K562 (cell line): ENCODE data around the gene APC2.

Experiments
- ATF2 ChIP-seq: sonication (generic); formaldehyde crosslinking; IDR thresholded peaks from 2 replicates; pipeline ENCODE4 v1.8.1; 2022; ENCODE audit warnings: missing genetic modification reagents
- CTCF ChIP-seq, 3 experiments: IDR thresholded peaks in 2 of 3; conservative IDR thresholded peaks in 1 of 3; 2 replicates each; pipeline ENCODE4 v1.5.1; 2011 to 2012; ENCODE audit warnings: low read length in 3 of 3, mild to moderate bottlenecking in 3 of 3, control low read depth in 2 of 3, improper control_type of control experiment in 1 of 3, inconsistent platforms in 1 of 3, low read depth in 1 of 3, mixed read lengths in 1 of 3, moderate library complexity in 1 of 3; ENCODE audit not compliant: insufficient read depth in 2 of 3
- DPF2 ChIP-seq: fragments of 450-650 bp; IDR thresholded peaks from 2 replicates; pipeline ENCODE4 v1.6.1; 2016
- GABPA ChIP-seq: fragments of 200-800 bp; sonication (Bioruptor generic); conservative IDR thresholded peaks from 2 replicates; pipeline ENCODE4 v1.6.1; 2016; ENCODE audit warnings: low read depth, missing genetic modification characterization, missing compliant biosample characterization
- HMG20A ChIP-seq: fragments of 450-650 bp; formaldehyde crosslinking; conservative IDR thresholded peaks from 2 replicates; pipeline ENCODE4 v1.4.0; 2020; ENCODE audit warnings: mild to moderate bottlenecking, mixed read lengths
- JUND ChIP-seq, 2 experiments: IDR thresholded peaks; 2 replicates in 1 of 2; 3 replicates in 1 of 2; pipeline ENCODE4 v1.6.1; 2011; ENCODE audit warnings: borderline replicate concordance in 2 of 2, low read depth in 2 of 2, low read length in 2 of 2, improper control_type of control experiment in 1 of 2, missing biosample characterization in 1 of 2, missing genetic modification characterization in 1 of 2, missing genetic modification reagents in 1 of 2
- MEF2A ChIP-seq: IDR thresholded peaks from 2 replicates; pipeline ENCODE4 v1.6.1; 2011; ENCODE audit warnings: low read depth, mild to moderate bottlenecking, low read length, moderate library complexity; ENCODE audit not compliant: control insufficient read depth
- NR2C2 ChIP-seq, 2 experiments: fragments of 200-800 bp in 1 of 2; sonication (Bioruptor generic) in 1 of 2; sonication (generic) in 1 of 2; formaldehyde crosslinking in 1 of 2; IDR thresholded peaks; 2 replicates each; pipeline versions ENCODE4 v1.6.1 to v1.8.0; 2016 to 2022; ENCODE audit warnings: mild to moderate bottlenecking in 1 of 2, missing compliant biosample characterization in 1 of 2, missing genetic modification characterization in 1 of 2, missing genetic modification reagents in 1 of 2
- POLR3A ChIP-seq: IDR thresholded peaks from 2 replicates; pipeline ENCODE4 v1.6.1; 2011; ENCODE audit warnings: borderline replicate concordance, mild to moderate bottlenecking, moderate library complexity; ENCODE audit not compliant: insufficient read length, insufficient read depth; ENCODE audit errors: extremely low read depth
- YY1 ChIP-seq, 3 experiments: IDR thresholded peaks; 2 replicates each; pipeline ENCODE4 v1.6.1; 2011; ENCODE audit warnings: low read length in 2 of 3, mild to moderate bottlenecking in 2 of 3, moderate library complexity in 2 of 3, borderline replicate concordance in 1 of 3, control low read depth in 1 of 3, low read depth in 1 of 3; ENCODE audit not compliant: insufficient read depth in 3 of 3, insufficient replicate concordance in 2 of 3, control insufficient read depth in 1 of 3, insufficient read length in 1 of 3; ENCODE audit errors: extremely low read depth in 1 of 3
- ZNF311 ChIP-seq: fragments of 250-450 bp; sonication (Bioruptor Pico); IDR thresholded peaks from 2 replicates; pipeline ENCODE4 v1.4.0; 2020; ENCODE audit warnings: mild to moderate bottlenecking, moderate library complexity
- ZNF449 ChIP-seq: fragments of 250-450 bp; sonication (Bioruptor Pico); IDR thresholded peaks from 2 replicates; pipeline ENCODE4 v1.8.0; 2022; ENCODE audit warnings: moderate library complexity, mild to moderate bottlenecking, inconsistent platforms

- TF ChIP-seq ZNF311 (CRISPR knock-in tag) = no peak
- TF ChIP-seq MEF2A = no peak
- TF ChIP-seq POLR3A = no peak
- no peak for TF ChIP-seq HMG20A (CRISPR knock-in tag)
- TF ChIP-seq NR2C2 (CRISPR knock-in tag; IDR thresholded peaks at IDR 0.05) = no peak
- no peak for TF ChIP-seq NR2C2 (tag; IDR thresholded peaks at IDR 0.05)
- no peak for TF ChIP-seq JUND (IDR thresholded peaks at IDR 0.05; ENCODE audit: borderline replicate concordance, low read depth, low read length)
- TF ChIP-seq JUND (tag; IDR thresholded peaks at IDR 0.05; ENCODE audit: borderline replicate concordance, low read depth, low read length) = no peak
- TF ChIP-seq ZNF449 = no peak
- TF ChIP-seq CTCF (IDR thresholded peaks at IDR 0.05 in 2 of 3, conservative IDR thresholded peaks at IDR 0.05 in 1 of 3; ENCODE audit: insufficient read depth in 2 of 3, low read depth in 1 of 3, low read length in 3 of 3) = no peak
- no peak for TF ChIP-seq ATF2
- TF ChIP-seq YY1 (IDR thresholded peaks at IDR 0.05; ENCODE audit: borderline replicate concordance in 1 of 3, control insufficient read depth in 1 of 3, extremely low read depth in 1 of 3, insufficient read depth in 3 of 3, insufficient read length in 1 of 3, insufficient replicate concordance in 2 of 3, low read depth in 1 of 3, low read length in 2 of 3) = no peak
- no peak for TF ChIP-seq GABPA (tag)
- TF ChIP-seq DPF2 = no peak
These were observed 33.4 kb downstream of the APC2 start for GRCh38 chr19:1483131-1483978.
